ENCODE results near the gene S100A10.

S100A10 gene

GRCh38 chr1:152007047-152007446 is 13.4 kb upstream of the S100A10 start:
- no peaks in the 10 kb centered on the region for H3K27me3 ChIP-seq (ENCODE audit: low read length)
- TF ChIP-seq CTCF (IDR thresholded peaks at IDR 0.05; ENCODE audit: insufficient read depth, low read length, poor library complexity, severe bottlenecking) (no peak), EZH2phosphoT487 (conservative IDR thresholded peaks at IDR 0.05; ENCODE audit: low read length) (no peak)
- no peaks in the 10 kb centered on the region for H3K9me3 ChIP-seq (ENCODE audit: insufficient read depth, low read length)
- H3K9me2 ChIP-seq (replicated peaks; ENCODE audit: insufficient read depth, low read length): no peaks in the 10 kb centered on the region
- no peaks in the 10 kb centered on the region for H3K36me3 ChIP-seq (ENCODE audit: low read length)
- no peaks in the 10 kb centered on the region for H4K20me1 ChIP-seq (ENCODE audit: low read depth, low read length)
- H3K9ac ChIP-seq (ENCODE audit: low read length): no peak overlapping the region
- H3K4me2 ChIP-seq (ENCODE audit: low read depth, low read length, poor library complexity, severe bottlenecking): no peak overlapping the region
- no peaks in the 10 kb centered on the region for H3K79me2 ChIP-seq (ENCODE audit: insufficient read depth, low read length)
- no peak overlapping the region for H3K4me3 ChIP-seq (ENCODE audit: insufficient read depth, low read length, poor library complexity, severe bottlenecking)
- no peak overlapping the region for H3K27ac ChIP-seq (ENCODE audit: low read depth, low read length)
- H3F3A ChIP-seq (ENCODE audit: insufficient read depth): no peaks in the 10 kb centered on the region
- no peak overlapping the region for H2AFZ ChIP-seq (ENCODE audit: low read depth, low read length, severe bottlenecking)

GRCh38 chr1:152005360-152005912 is 11.8 kb upstream of the S100A10 start:
- Histone ChIP-seq H3K9ac (ENCODE audit: low read length) (no peak overlapping the region), H3K27ac (ENCODE audit: low read depth, low read length) (no peak overlapping the region), H2AFZ (ENCODE audit: low read depth, low read length, severe bottlenecking) (no peak overlapping the region), H3K4me2 (ENCODE audit: low read depth, low read length, poor library complexity, severe bottlenecking) (no peak overlapping the region), H3K9me3 (ENCODE audit: insufficient read depth, low read length) (no peaks in the 10 kb centered on the region), H3K4me3 (ENCODE audit: insufficient read depth, low read length, poor library complexity, severe bottlenecking) (no peak overlapping the region), H3K79me2 (ENCODE audit: insufficient read depth, low read length) (no peaks in the 10 kb centered on the region), H3K27me3 (ENCODE audit: low read length) (no peaks in the 10 kb centered on the region), H3K36me3 (ENCODE audit: low read length) (no peaks in the 10 kb centered on the region), H3K9me2 (replicated peaks; ENCODE audit: insufficient read depth, low read length) (no peaks in the 10 kb centered on the region), H4K20me1 (ENCODE audit: low read depth, low read length) (no peaks in the 10 kb centered on the region), H3F3A (ENCODE audit: insufficient read depth) (no peaks in the 10 kb centered on the region)
- TF ChIP-seq CTCF (IDR thresholded peaks at IDR 0.05; ENCODE audit: insufficient read depth, low read length, poor library complexity, severe bottlenecking) (no peak), EZH2phosphoT487 (conservative IDR thresholded peaks at IDR 0.05; ENCODE audit: low read length) (no peak)

- Histone ChIP-seq H3F3A (ENCODE audit: insufficient read depth) (no peaks in the 10 kb centered on the region), H3K36me3 (ENCODE audit: low read length) (no peaks in the 10 kb centered on the region), H2AFZ (ENCODE audit: low read depth, low read length, severe bottlenecking) (no peak overlapping the region), H3K27ac (ENCODE audit: low read depth, low read length) (no peak overlapping the region), H3K27me3 (ENCODE audit: low read length) (no peaks in the 10 kb centered on the region), H3K9me3 (ENCODE audit: insufficient read depth, low read length) (no peaks in the 10 kb centered on the region), H3K4me2 (ENCODE audit: low read depth, low read length, poor library complexity, severe bottlenecking) (no peak overlapping the region), H3K9me2 (replicated peaks; ENCODE audit: insufficient read depth, low read length) (no peaks in the 10 kb centered on the region), H3K9ac (ENCODE audit: low read length) (no peak overlapping the region), H3K79me2 (ENCODE audit: insufficient read depth, low read length) (no peaks in the 10 kb centered on the region), H4K20me1 (ENCODE audit: low read depth, low read length) (no peaks in the 10 kb centered on the region), H3K4me3 (ENCODE audit: insufficient read depth, low read length, poor library complexity, severe bottlenecking) (no peak overlapping the region)
- TF ChIP-seq EZH2phosphoT487 (conservative IDR thresholded peaks at IDR 0.05; ENCODE audit: low read length): no peak
- TF ChIP-seq CTCF (IDR thresholded peaks at IDR 0.05; ENCODE audit: insufficient read depth, low read length, poor library complexity, severe bottlenecking): no peak
Measured at GRCh38 chr1:152003846-152004442, 10.3 kb upstream of the S100A10 start.
